Large intestine (tissue), 3 donors: Measurements from ENCODE around the gene MYO1F. TPM values are rescaled to one million over a fixed set of nuclear protein-coding genes. Genes with fewer than 3 reads are reported as not detected.

Experiments
- DNase-seq, 2 donors: peaks; one replicate each; pipeline versions ENCODE4 v3.0.0 to v3.0.0-alpha.2; 2013
- H3K27ac ChIP-seq: one replicate; pipeline ENCODE4 v1.5.1; 2013; ENCODE audit warnings: low read length
- H3K27me3 ChIP-seq: 2 replicates; pipeline ENCODE4 v1.6.1; 2013; ENCODE audit warnings: low read length; ENCODE audit not compliant: control insufficient read depth, insufficient read depth
- H3K36me3 ChIP-seq: 2 replicates; pipeline ENCODE4 v1.6.1; 2013; ENCODE audit warnings: low read length; ENCODE audit not compliant: control insufficient read depth, insufficient read depth
- H3K4me1 ChIP-seq: one replicate; pipeline ENCODE4 v1.6.1; 2013; ENCODE audit warnings: low read length; ENCODE audit not compliant: control insufficient read depth, insufficient read depth
- H3K4me3 ChIP-seq: one replicate; pipeline ENCODE4 v1.5.1; 2013; ENCODE audit warnings: low read length
- H3K9me3 ChIP-seq: one replicate; pipeline ENCODE4 v1.6.1; 2013; ENCODE audit warnings: mild to moderate bottlenecking, low read depth, low read length, moderate library complexity; ENCODE audit not compliant: control insufficient read depth
- WGBS: methylation state at CpG from one replicate; pipeline ENCODE4 v1.1.5; 2013; ENCODE audit warnings: low lambda C conversion rate; ENCODE audit not compliant: insufficient coverage; 5-methylcytosine and 5-hydroxymethylcytosine counted together
- polyA plus RNA-seq: library from polyadenylated mRNA; unstranded; fragments of 120-200 nt; gene quantifications from one replicate; pipeline ENCODE4 v1.2.1, GENCODE V29; 2013

MYO1F gene
- polyA plus RNA-seq, 1 donor, result 13.9 TPM

- H3K4me3 ChIP-seq, result no peak overlapping the region
- H3K9me3 ChIP-seq, result peaks cover 18% of the 10 kb centered on the region
- no peaks in the 10 kb centered on the region for H3K4me1 ChIP-seq
- H3K27me3 ChIP-seq, result no peaks in the 10 kb centered on the region
- DNase-seq, result no peak
- H3K36me3 ChIP-seq, result peaks cover 5% of the 10 kb centered on the region
- no CpG with 5 or more reads among the region's 16 CpGs for WGBS
- H3K27ac ChIP-seq, result no peak overlapping the region
Measured at GRCh38 chr19:8600816-8601215, 23.6 kb upstream of the MYO1F start.

DNA sequence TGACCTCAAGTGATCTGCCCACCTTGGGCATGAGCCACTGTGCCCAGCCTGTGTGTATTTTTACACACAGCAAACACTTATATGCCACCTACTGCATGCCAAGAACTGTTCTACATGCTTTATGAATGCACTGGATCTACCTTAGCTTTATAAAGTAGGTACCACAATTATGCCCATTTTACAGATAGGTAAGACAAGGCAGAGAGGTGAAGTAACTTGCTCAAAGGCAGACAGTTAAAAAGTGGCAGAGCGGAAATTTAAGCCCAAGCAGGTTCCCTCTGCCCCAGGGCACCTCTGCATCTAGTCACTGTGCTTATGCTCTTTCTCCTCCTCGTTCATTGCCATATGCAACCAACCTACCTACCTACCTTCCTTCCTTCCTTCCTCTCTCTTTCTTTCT is 22.8 kb upstream of the MYO1F start:
- Histone ChIP-seq H3K9me3 (peaks cover 11% of the 10 kb centered on the region), H3K4me1 (no peaks in the 10 kb centered on the region), H3K4me3 (no peak overlapping the region), H3K27ac (no peak overlapping the region), H3K36me3 (peaks cover 5% of the 10 kb centered on the region), H3K27me3 (no peaks in the 10 kb centered on the region)
- DNase-seq, result no peak
- 94% methylated on average over 2 of the region's 2 CpGs for WGBS

DNA sequence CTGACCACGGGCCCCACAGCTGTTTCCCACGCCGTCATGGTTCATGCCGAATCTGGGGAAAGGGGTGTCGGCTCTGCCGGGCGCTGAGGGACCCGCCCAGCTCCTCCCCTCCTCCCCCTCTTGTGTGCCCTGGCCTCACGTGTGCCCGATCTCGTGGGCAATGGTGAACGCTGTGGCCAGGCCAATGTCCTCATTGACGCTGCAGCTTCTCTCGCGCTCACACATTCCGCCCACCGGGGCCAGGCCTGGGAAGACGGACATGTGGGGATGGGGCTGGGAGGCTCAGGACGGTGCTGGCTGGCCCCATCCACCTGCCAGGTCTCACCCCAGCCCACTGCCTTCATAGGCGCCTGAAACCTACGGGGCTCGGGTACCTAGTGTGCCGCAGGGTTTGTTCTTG is 18.9 kb upstream of the MYO1F start:
- peaks cover 2% of the 10 kb centered on the region for H3K36me3 ChIP-seq
- DNase-seq, result no peak
- H3K27me3 ChIP-seq, result peaks cover 14% of the 10 kb centered on the region
- WGBS, result no CpG with 5 or more reads among the region's 23 CpGs
- no peak overlapping the region for H3K4me3 ChIP-seq
- H3K27ac ChIP-seq, result no peak overlapping the region
- peaks cover 15% of the 10 kb centered on the region for H3K9me3 ChIP-seq
- no peaks in the 10 kb centered on the region for H3K4me1 ChIP-seq

- no CpG with 5 or more reads among the region's 15 CpGs for WGBS
- H3K9me3 ChIP-seq, result peaks cover 15% of the 10 kb centered on the region
- no peaks in the 10 kb centered on the region for H3K4me1 ChIP-seq
- H3K4me3 ChIP-seq, result no peak overlapping the region
- no peaks in the 10 kb centered on the region for H3K36me3 ChIP-seq
- no peak overlapping the region for H3K27ac ChIP-seq
- DNase-seq, result no peak
- H3K27me3 ChIP-seq, result peaks cover 17% of the 10 kb centered on the region
Measured at GRCh38 chr19:8595651-8596050, 18.4 kb upstream of the MYO1F start.

DNA sequence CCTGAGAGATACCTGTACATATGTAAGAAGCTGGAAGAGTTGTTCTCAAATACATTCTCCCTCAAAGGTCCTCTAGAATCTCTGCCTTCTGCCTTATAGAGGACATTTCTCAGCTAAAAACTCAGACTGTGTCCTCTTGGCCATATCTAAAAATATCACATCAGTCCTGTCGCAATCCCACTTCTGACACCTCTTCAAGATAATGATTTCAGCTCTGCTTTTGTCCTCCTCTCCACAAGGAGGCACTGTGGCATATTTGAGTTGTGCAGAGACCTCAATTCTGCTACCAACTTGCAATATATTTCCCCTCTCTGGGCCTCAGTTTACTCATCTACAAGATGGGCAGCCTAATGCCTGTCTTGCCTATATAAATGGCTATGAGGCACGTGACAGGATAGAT is 16.7 kb upstream of the MYO1F start:
- no CpG with 5 or more reads among the region's 2 CpGs for WGBS
- Histone ChIP-seq H3K27ac (no peak overlapping the region), H3K4me3 (no peak overlapping the region), H3K36me3 (no peaks in the 10 kb centered on the region), H3K4me1 (no peaks in the 10 kb centered on the region), H3K9me3 (peaks cover 15% of the 10 kb centered on the region), H3K27me3 (peaks cover 17% of the 10 kb centered on the region)
- DNase-seq, result no peak

DNA sequence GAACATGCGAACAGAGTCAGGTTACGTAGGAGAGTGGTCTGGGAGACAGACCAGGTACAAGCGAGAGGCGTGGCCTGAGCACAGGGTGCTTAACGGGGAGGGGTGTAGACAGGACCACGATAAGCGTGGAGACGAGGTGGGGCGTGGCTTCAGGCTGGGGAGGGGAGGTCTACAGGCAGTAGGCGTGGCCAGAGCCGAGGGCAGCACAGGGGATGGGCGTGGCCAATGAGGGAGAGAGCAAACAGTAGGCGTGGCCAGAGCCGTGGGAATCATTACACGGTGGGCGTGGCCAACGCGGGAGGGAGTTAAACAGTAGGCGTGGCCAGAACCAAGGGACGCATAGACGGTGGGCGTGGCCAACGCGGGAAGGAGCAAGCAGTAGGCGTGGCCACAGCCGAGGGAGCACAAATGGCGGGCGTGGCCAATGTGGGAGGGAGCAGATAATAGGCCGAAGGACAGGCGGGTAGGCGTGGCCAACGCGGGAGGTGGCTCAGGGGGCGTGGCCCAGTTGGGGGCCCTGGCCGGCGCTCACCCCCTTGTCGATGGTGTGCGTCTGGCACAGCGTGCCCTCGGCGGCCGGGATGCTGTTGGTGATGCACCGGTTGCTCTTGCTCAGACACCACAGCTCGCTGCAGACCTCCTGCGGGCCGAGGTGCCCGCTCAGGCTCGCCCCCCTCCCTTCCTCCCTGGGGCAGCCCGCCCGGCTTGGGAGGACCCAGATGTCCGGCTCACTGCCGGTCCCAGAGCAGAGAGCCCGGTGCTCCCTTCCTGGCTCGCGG is 15.2 kb upstream of the MYO1F start:
- peak; percentile 72 to 84 for DNase-seq
- H3K36me3 ChIP-seq, result no peaks in the 10 kb centered on the region
- H3K4me1 ChIP-seq, result no peaks in the 10 kb centered on the region
- peaks cover 17% of the 10 kb centered on the region for H3K27me3 ChIP-seq
- H3K27ac ChIP-seq, result no peak overlapping the region
- no CpG with 5 or more reads among the region's 55 CpGs for WGBS
- peaks cover 11% of the 10 kb centered on the region for H3K9me3 ChIP-seq
- peak overlapping the region; percentile 21 for H3K4me3 ChIP-seq

- no peaks in the 10 kb centered on the region for H3K4me1 ChIP-seq
- no peak for DNase-seq
- peaks cover 17% of the 10 kb centered on the region for H3K27me3 ChIP-seq
- no CpG with 5 or more reads among the region's 32 CpGs for WGBS
- no peaks in the 10 kb centered on the region for H3K36me3 ChIP-seq
- peaks cover 8% of the 10 kb centered on the region for H3K9me3 ChIP-seq
- no peak overlapping the region for H3K27ac ChIP-seq
- H3K4me3 ChIP-seq, result no peak overlapping the region
Measured at GRCh38 chr19:8589177-8589714, 12.0 kb upstream of the MYO1F start.

DNA sequence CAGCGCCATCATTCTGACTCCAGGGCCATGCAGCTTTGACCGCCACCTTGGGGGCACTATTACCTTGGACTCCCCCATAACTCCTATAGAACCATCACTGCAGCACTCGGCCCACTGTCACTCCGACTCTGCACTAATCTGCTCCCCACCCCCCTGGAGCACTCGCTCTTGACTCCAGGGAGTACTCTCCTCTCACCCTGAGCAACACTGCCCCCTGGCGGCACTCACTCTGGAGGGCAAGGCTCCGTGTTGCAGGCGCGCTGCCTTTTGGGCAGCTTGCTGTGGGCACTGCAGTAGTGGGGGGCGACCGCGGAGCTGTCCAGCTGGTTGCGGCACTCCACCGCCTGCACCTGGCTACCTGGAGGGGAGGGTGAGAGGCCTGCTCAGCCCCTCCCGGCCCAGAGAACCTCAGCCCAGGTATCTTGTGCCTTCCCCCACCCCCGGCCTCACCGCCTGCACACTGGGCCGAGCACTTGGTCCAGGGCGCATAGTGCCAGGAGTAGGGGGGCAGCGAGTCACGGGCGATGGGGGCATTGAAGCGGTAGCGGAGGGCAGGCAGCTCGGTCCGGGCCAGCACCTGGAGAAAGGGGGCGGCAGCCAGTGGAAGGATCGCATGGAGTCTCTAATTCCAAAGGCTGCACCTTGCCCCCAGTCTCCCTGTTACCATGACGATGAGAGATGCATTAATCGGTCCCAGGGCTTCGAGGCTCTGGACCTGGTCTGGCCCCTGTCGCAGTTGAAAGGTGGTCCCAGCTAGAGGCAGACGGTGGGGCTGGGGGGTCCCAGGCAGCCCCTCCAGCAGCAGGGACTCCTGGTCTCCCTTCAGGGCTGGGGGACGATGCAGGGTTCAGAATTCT is 8.9 kb upstream of the MYO1F start:
- Histone ChIP-seq H3K27me3 (peaks cover 4% of the 10 kb centered on the region), H3K4me3 (no peak overlapping the region), H3K27ac (no peak overlapping the region), H3K36me3 (no peaks in the 10 kb centered on the region), H3K4me1 (no peaks in the 10 kb centered on the region), H3K9me3 (no peaks in the 10 kb centered on the region)
- no peak for DNase-seq
- no CpG with 5 or more reads among the region's 34 CpGs for WGBS

DNA sequence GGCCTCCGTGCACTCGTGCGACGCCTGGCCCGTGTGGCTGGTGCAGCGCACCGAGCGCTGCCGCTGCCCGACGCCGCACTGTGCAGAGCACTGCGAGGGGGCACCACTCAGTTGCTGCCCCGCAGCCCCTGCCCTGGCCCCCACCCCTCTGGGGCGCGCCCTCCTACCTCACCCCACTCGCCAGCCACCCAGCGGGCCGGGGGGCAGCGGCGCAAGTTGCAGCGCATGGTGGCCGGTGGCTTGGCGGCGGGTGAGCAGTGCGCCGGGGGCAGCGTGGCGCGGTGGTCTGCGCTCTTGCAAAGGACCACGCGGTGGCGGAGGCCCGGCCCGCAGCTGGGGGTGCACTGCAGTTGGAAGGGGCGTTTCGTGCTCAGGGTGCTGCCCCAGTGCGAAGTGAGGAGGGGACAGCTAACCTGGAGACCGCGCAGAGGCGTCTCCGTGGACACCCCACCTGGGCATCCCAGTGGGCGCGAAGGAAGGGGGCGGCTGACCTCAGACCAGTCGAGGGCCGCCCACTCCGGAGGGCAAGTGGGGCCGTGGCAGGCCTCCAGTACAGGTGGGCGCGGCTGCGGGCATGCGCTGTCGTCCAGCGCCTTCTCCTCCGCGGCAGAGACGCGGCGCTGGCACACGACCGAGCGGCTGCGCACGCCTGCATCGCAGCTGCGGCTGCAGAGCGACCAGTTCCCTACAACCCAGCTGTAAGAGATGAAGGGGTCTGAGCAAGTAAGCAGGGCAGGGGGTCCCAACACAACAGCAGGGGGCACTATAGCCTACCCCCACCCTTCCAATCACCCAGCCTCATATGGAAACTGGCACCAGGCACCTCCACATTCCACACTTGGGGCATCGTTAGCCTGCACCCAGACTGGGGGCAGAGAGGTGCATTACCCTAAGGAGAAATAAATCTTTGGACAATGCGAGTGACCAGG is 8.0 kb upstream of the MYO1F start:
- H3K27ac ChIP-seq, result no peak overlapping the region
- no peaks in the 10 kb centered on the region for H3K4me1 ChIP-seq
- no peaks in the 10 kb centered on the region for H3K9me3 ChIP-seq
- H3K27me3 ChIP-seq, result no peaks in the 10 kb centered on the region
- no CpG with 5 or more reads among the region's 71 CpGs for WGBS
- no peak for DNase-seq
- no peaks in the 10 kb centered on the region for H3K36me3 ChIP-seq
- H3K4me3 ChIP-seq, result no peak overlapping the region
